SU-DHL-6 (cell line): Measurements from ENCODE around the gene CUX1.
"Not testable (repeated sequence)": the region's sequence is repeated elsewhere in the genome, so short reads cannot be mapped to it uniquely, and the experiment has no call there.

ENCODE experiments used
- H2AFZ ChIP-seq: fragments of 200-600 bp; sonication (generic); 2 replicates; pipeline ENCODE4 v1.6.1; 2014; ENCODE audit warnings: low read depth, mild to moderate bottlenecking, moderate library complexity, mixed read lengths, antibody characterized with exemption, low read length; ENCODE audit not compliant: severe bottlenecking
- H3F3A ChIP-seq: fragments of 200-600 bp; shearing (Covaris generic); 2 replicates; pipeline ENCODE4 v1.6.0; 2016; ENCODE audit warnings: antibody characterized with exemption, mild to moderate bottlenecking; ENCODE audit not compliant: insufficient read depth
- H3K27ac ChIP-seq: fragments of 200-600 bp; sonication (generic); 2 replicates; pipeline ENCODE4 v1.5.1; 2016; ENCODE audit warnings: low read depth, mild to moderate bottlenecking, low read length, moderate library complexity, mixed read lengths
- H3K27me3 ChIP-seq: fragments of 200-600 bp; sonication (generic), shearing (Covaris generic); 2 replicates; pipeline ENCODE4 v1.6.0; 2014; ENCODE audit warnings: mild to moderate bottlenecking, low read length
- H3K36me3 ChIP-seq: fragments of 200-600 bp; sonication (generic); 2 replicates; pipeline ENCODE4 v1.6.1; 2014; ENCODE audit warnings: mild to moderate bottlenecking, low read length, mixed read lengths
- H3K4me2 ChIP-seq: fragments of 300-600, 200-600 bp; shearing (Covaris generic), sonication (generic); 2 replicates; pipeline ENCODE4 v1.6.0; 2014; ENCODE audit warnings: low read length, low read depth, mild to moderate bottlenecking; ENCODE audit not compliant: poor library complexity, severe bottlenecking
- H3K4me3 ChIP-seq: fragments of 200-600 bp; sonication (generic); 2 replicates; pipeline ENCODE4 v1.5.1; 2014; ENCODE audit warnings: antibody characterized with exemption, low read length, mild to moderate bottlenecking, mixed read lengths; ENCODE audit not compliant: insufficient read depth, poor library complexity, severe bottlenecking
- H3K79me2 ChIP-seq: fragments of 200-600 bp; sonication (generic); 2 replicates; pipeline ENCODE4 v1.6.1; 2014; ENCODE audit warnings: mild to moderate bottlenecking, low read length, moderate library complexity; ENCODE audit not compliant: insufficient read depth
- H3K9ac ChIP-seq: fragments of 200-600 bp; sonication (generic); 2 replicates; pipeline ENCODE4 v1.7.0; 2014; ENCODE audit warnings: mild to moderate bottlenecking, low read length
- H3K9me2 ChIP-seq: fragments of 200-600 bp; sonication (generic); replicated peaks from 2 replicates; pipeline ENCODE4 v1.6.1; 2014; ENCODE audit warnings: low read length; ENCODE audit not compliant: insufficient read depth
- H3K9me3 ChIP-seq: fragments of 200-600 bp; sonication (generic); 2 replicates; pipeline ENCODE4 v1.6.1; 2014; ENCODE audit warnings: low read length, mixed read lengths; ENCODE audit not compliant: insufficient read depth
- H4K20me1 ChIP-seq: fragments of 200-600 bp; sonication (generic); 2 replicates; pipeline ENCODE4 v1.6.1; 2014; ENCODE audit warnings: low read depth, mild to moderate bottlenecking, antibody characterized with exemption, low read length, moderate library complexity, mixed read lengths
- EZH2phosphoT487 ChIP-seq: fragments of 200-600 bp; sonication (generic), shearing (Covaris generic); conservative IDR thresholded peaks from 2 replicates; pipeline ENCODE4 v1.6.1; 2018; ENCODE audit warnings: mild to moderate bottlenecking, antibody characterized with exemption, low read length, moderate library complexity, mixed read lengths
- TF ChIP-seq, protein P1 (sequence below): fragments of 200-600 bp; sonication (generic); IDR thresholded peaks from one replicate; pipeline ENCODE4 v1.5.1; 2017; ENCODE audit warnings: antibody characterized with exemption, mild to moderate bottlenecking, low read length, moderate library complexity; ENCODE audit not compliant: insufficient read depth, poor library complexity, severe bottlenecking

Gene CUX1

DNA sequence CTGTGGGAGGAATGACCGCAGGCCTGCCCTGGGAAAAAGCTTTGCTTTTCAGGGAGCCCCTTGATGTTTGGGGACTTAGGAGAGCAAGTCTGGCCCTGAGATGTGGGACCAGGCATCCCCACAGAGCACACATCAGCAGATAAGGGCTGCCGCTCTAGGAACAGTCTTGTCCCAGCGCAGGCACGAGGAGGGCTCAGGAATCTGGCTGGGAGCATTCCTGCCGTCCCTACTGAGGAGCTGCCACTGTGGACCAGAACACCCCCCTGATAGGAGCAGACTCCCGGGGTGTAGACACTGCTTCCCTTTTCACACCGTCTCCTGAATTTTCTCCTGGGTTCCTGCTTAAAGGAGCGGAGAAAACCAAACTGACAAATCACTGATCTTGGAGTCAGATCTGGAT is 232.3 kb downstream of the CUX1 start:
- H3K4me3 ChIP-seq = no peak overlapping the region
- no peak overlapping the region for H3K9ac ChIP-seq
- no peak overlapping the region for H3K4me2 ChIP-seq
- H4K20me1 ChIP-seq = peaks cover 6% of the 10 kb centered on the region; the same call in 1 of the 2 replicates
- H3K36me3 ChIP-seq = peaks cover 19% of the 10 kb centered on the region
- peaks cover 11% of the 10 kb centered on the region; the same call in 1 of the 2 replicates for H3F3A ChIP-seq
- no peaks in the 10 kb centered on the region for H3K27me3 ChIP-seq
- H3K9me3 ChIP-seq = no peaks in the 10 kb centered on the region
- peaks cover 94% of the 10 kb centered on the region for H3K79me2 ChIP-seq
- TF ChIP-seq EZH2phosphoT487 = no peak
- TF ChIP-seq, protein P1, sequence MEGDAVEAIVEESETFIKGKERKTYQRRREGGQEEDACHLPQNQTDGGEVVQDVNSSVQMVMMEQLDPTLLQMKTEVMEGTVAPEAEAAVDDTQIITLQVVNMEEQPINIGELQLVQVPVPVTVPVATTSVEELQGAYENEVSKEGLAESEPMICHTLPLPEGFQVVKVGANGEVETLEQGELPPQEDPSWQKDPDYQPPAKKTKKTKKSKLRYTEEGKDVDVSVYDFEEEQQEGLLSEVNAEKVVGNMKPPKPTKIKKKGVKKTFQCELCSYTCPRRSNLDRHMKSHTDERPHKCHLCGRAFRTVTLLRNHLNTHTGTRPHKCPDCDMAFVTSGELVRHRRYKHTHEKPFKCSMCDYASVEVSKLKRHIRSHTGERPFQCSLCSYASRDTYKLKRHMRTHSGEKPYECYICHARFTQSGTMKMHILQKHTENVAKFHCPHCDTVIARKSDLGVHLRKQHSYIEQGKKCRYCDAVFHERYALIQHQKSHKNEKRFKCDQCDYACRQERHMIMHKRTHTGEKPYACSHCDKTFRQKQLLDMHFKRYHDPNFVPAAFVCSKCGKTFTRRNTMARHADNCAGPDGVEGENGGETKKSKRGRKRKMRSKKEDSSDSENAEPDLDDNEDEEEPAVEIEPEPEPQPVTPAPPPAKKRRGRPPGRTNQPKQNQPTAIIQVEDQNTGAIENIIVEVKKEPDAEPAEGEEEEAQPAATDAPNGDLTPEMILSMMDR = no peak
- H2AFZ ChIP-seq = no peak overlapping the region
- H3K9me2 ChIP-seq = no peaks in the 10 kb centered on the region
- H3K27ac ChIP-seq = no peak overlapping the region

DNA sequence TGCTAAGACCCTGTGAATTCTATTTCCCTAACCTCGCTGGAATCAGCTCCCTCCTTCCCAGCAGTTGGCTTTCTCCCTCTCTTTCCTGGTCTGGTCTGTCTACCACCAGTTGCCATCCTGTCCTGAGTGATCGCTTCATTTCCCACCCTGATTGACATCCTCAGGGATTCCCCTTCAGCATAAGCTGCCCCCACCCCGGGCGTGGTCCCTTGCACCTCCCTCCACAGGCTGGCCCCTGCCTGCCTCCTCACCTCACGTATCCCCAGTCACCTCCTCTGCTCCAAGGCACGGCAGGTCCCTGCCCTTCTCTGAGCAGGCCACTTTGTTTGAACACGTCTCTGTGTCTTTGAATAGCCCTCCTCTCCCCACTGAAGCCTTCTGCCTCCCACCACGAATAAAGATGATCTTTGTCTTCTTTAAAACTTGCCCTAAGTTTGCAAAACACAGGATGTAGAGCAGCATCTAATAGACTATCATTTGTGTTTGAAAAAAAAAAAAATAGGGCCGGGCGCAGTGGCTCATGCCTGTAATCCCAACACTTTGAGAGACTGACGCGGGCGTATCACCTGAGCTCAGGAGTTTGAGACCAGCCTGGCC is 233.5 kb downstream of the CUX1 start:
- H3K79me2 ChIP-seq = peaks cover 94% of the 10 kb centered on the region
- no peak overlapping the region for H3K9ac ChIP-seq
- H2AFZ ChIP-seq = no peak overlapping the region
- H3K9me3 ChIP-seq = no peaks in the 10 kb centered on the region
- peaks cover 26% of the 10 kb centered on the region for H3K36me3 ChIP-seq
- H3K9me2 ChIP-seq = no peaks in the 10 kb centered on the region
- peaks cover 9% of the 10 kb centered on the region; the same call in 1 of the 2 replicates for H4K20me1 ChIP-seq
- no peak overlapping the region for H3K4me3 ChIP-seq
- H3K27ac ChIP-seq = no peak overlapping the region
- H3K27me3 ChIP-seq = no peaks in the 10 kb centered on the region
- H3F3A ChIP-seq = peaks cover 21% of the 10 kb centered on the region; the same call in 1 of the 2 replicates
- TF ChIP-seq, protein P1 = no peak
- no peak for TF ChIP-seq EZH2phosphoT487
- no peak overlapping the region for H3K4me2 ChIP-seq

DNA sequence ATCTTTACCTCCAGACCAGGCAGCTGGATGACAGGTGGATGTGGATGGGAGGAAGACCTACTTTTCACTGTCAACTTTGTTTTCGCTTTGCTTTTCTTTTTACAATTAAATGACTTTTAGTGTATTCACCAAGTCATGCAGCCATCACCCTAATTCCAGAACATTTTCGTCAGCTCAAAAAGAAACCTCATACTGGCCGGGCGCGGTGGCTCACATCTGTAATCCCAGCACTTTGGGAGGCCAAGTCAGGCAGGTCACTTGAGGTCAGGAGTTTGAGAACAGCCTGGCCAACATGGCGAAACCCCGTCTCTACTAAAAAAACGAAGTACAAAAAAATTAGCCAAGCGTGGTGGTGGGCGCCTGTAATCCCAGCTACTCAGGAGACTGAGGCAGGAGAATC is 234.3 kb downstream of the CUX1 start:
- not testable (repeated sequence) for H3K27me3 ChIP-seq, H3K9me2 ChIP-seq, H3K4me3 ChIP-seq, H2AFZ ChIP-seq, H3K9ac ChIP-seq, H3K27ac ChIP-seq, H4K20me1 ChIP-seq, H3K9me3 ChIP-seq, H3K4me2 ChIP-seq
- Histone ChIP-seq H3K79me2 (peaks cover 96% of the 10 kb centered on the region), H3K36me3 (peaks cover 29% of the 10 kb centered on the region), H3F3A (peaks cover 25% of the 10 kb centered on the region; the same call in 1 of the 2 replicates)

DNA sequence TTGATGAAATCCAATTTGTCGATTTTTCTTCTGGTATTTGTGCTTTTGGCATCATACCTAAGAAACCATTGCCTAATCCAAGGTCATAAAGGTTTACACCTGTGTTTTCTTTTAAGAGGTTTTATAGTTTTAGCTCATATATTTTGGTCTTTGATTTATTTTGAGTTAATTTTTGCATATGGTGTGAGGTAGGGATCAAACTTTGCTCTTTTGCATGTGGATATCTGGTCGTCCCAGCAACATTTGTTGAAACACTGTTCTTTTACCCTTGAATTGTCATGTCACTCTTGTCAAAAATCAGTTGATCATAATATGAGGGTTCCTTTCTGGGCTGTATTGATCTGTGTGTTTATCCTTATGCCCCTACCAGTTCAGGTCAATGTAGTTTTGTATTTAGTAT is 236.7 kb downstream of the CUX1 start:
- peaks cover 14% of the 10 kb centered on the region for H4K20me1 ChIP-seq
- H3F3A ChIP-seq = peaks cover 25% of the 10 kb centered on the region; the same call in 1 of the 2 replicates
- H3K9ac ChIP-seq = no peak overlapping the region
- no peak overlapping the region for H2AFZ ChIP-seq
- H3K9me2 ChIP-seq = no peaks in the 10 kb centered on the region
- TF ChIP-seq, protein P1 = no peak
- TF ChIP-seq EZH2phosphoT487 = no peak
- H3K36me3 ChIP-seq = peaks cover 29% of the 10 kb centered on the region
- no peaks in the 10 kb centered on the region for H3K9me3 ChIP-seq
- no peak overlapping the region for H3K27ac ChIP-seq
- H3K79me2 ChIP-seq = peaks cover 95% of the 10 kb centered on the region
- no peaks in the 10 kb centered on the region for H3K27me3 ChIP-seq
- H3K4me2 ChIP-seq = no peak overlapping the region
- H3K4me3 ChIP-seq = no peak overlapping the region
